Activated CD4-positive, alpha-beta T cell treated with anti-CD3 and anti-CD28 coated beads for 36 hours (primary cell): ENCODE results near the gene EIF4A3. TPM values are rescaled to one million over a fixed set of nuclear protein-coding genes. Genes with fewer than 3 reads are reported as not detected.
"Not testable (repeated sequence)": the region's sequence is repeated elsewhere in the genome, so short reads cannot be mapped to it uniquely, and the experiment has no call there.

ENCODE experiments used
- ATAC-seq: fragments of 200-7000 bp; cut with Tn5 transposase; one replicate; pipeline ENCODE4 v1.10.0; 2021; ENCODE audit warnings: mild to moderate bottlenecking, moderate library complexity
- CTCF ChIA-PET: fragments of 350-600 bp; sonication (Branson Sonifier 250); formaldehyde crosslinking; loops from one replicate; lab custom pipeline; 2021; ENCODE audit warnings: antibody characterized with exemption; lab: Charles Lee
- POLR2A ChIA-PET: fragments of 350-600 bp; sonication (Branson Sonifier 250); formaldehyde crosslinking; loops from one replicate; lab custom pipeline; 2021; ENCODE audit warnings: antibody characterized with exemption, inconsistent platforms; lab: Charles Lee
- DNase-seq: peaks from one replicate; pipeline ENCODE4 v3.0.0-alpha.2; 2020
- H3K27ac Mint-ChIP-seq: one replicate; pipeline ENCODE4 v1.8.0; 2021; ENCODE audit warnings: mixed read lengths
- H3K27me3 Mint-ChIP-seq: one replicate; pipeline ENCODE4 v1.8.0; 2021; ENCODE audit warnings: mixed read lengths
- H3K36me3 Mint-ChIP-seq: one replicate; pipeline ENCODE4 v1.8.0; 2021; ENCODE audit warnings: low read depth, mixed read lengths
- H3K4me1 Mint-ChIP-seq: one replicate; pipeline ENCODE4 v1.8.0; 2021; ENCODE audit warnings: mixed read lengths
- H3K4me3 Mint-ChIP-seq: one replicate; pipeline ENCODE4 v1.8.0; 2021; ENCODE audit warnings: mild to moderate bottlenecking, moderate library complexity, mixed read lengths
- H3K9me3 Mint-ChIP-seq: one replicate; pipeline ENCODE4 v1.8.0; 2021; ENCODE audit warnings: low read depth, mixed read lengths
- intact Hi-C, 2 experiments: fragments of 100-400 bp; cut with DNase I in 1 of 2; cut with micrococcal nuclease in 1 of 2; formaldehyde crosslinking; loops; one replicate each; pipeline versions ENCODE4 v1.14.2 to v1.15.1; 2022 to 2024; cut with DNase I, micrococcal nuclease
- total RNA-seq, 2 experiments: library from RNA; stranded (reverse); gene quantifications; one replicate each; pipeline ENCODE4 v1.2.3, GENCODE V29; 2021

EIF4A3 gene
- total RNA-seq, 2 experiments from 2014 or later: 103 to 141 TPM

DNA sequence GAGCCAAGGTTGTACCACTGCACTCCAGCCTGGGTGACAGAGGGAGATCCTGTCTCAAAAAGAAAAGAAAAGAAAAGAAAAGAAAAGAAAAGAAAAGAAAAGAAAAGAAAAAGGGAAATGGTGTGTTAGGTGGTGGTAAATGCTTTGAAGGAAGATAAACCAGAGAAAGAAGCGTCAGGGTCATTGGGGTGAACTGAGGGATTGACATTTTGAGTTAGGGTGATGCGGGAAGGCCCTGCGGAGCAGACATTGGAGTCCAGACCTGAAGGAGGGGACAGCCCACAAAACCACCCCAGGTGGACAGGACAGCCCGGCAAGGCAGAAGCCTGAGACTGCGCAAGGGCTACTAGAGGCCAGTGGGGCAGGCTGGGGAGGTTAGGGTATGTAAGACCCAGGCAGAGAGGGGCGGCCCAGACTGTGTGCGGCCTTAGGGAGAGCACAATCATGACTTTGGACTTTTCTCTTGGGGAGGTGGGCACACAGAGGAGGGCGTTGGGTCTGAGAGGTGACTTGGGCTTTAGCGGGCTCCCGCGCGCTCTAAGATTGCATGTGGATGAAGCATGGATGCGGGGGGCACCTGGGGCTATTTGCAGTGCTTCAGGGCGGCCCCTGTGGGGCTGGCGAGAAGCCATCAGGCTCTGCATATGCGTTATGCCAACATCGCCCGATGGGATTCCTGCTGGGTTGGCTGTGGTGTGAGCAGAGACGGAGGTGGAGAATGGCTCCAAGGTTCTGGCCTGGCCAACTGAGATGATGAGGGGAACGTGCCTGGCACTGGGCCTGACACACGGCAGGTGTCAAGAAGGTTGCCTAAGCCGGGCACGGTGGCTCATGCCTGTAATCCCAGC lies 48.9 kb downstream of the EIF4A3 start:
- Mint-ChIP-seq H3K4me3 (no peak overlapping the region), H3K4me1 (peaks cover 26% of the 10 kb centered on the region), H3K36me3 (no peaks in the 10 kb centered on the region), H3K27me3 (no peaks in the 10 kb centered on the region), H3K9me3 (no peaks in the 10 kb centered on the region), H3K27ac (no peak overlapping the region)
- intact Hi-C loops: no loop called here
- ATAC-seq (no peak), DNase-seq (no peak)
- CTCF ChIA-PET: no interaction called here
- POLR2A ChIA-PET: no interaction called here

DNA sequence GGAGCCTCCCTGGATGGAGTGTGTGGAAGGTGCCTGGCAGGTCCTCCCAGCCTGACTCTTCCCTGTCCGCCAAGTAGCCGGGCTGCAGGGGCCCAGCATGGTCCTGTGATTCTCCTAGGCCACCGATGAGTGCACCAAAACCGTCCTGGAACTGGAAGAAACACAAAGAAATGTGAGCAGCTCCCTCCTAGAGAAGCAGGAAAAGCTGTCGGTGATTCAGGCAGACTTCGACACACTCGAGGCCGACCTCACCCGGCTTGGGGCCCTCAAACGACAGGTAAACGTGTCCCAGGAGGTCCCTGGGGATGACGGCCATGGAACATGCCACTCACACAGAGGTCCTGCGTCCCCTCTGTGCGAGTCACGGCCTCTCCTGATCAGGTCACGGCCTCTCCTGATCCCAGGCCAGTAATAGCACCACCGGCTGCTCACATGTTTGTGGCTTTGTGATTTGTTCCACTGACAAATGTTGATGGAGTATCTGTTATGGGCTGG lies 49.8 kb downstream of the EIF4A3 start:
- Mint-ChIP-seq H3K27ac (no peak overlapping the region), H3K4me1 (peaks cover 19% of the 10 kb centered on the region), H3K4me3 (no peak overlapping the region), H3K9me3 (no peaks in the 10 kb centered on the region), H3K27me3 (no peaks in the 10 kb centered on the region), H3K36me3 (no peaks in the 10 kb centered on the region)
- ATAC-seq: no peak
- POLR2A ChIA-PET: no interaction called here
- DNase-seq: no peak
- intact Hi-C loops: no loop called here
- CTCF ChIA-PET: interaction anchor here (0.6 kb wide), 1 partner anchor 223 kb away, joined by 3 read pairs; no protein-coding TSS in a partner anchor

DNA sequence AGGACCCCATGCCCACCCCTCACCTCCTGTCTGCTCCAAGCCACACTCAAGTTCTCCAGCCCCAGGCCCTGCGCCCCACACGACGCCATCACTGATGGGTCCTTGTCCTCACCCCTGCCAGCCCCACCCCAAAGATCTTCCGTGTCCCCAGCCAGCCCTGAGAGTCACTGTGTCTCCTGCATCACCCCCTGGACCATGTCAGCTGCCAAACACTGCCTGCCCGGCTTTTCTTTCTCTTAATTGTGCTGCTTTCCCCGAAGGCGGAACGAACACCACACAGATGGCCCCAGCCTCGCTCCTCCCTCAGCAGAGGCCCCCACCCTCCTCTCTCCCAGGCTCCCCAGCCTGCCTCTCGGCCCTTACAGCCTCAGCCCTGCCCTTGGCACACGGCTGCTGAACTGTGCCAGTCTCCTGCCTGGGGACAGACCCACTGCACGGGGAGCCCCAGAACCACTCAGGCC lies 50.3 kb downstream of the EIF4A3 start:
- POLR2A ChIA-PET: no interaction called here
- Mint-ChIP-seq H3K27ac (no peak overlapping the region), H3K4me3 (no peak overlapping the region), H3K4me1 (peaks cover 17% of the 10 kb centered on the region), H3K36me3 (no peaks in the 10 kb centered on the region), H3K9me3 (no peaks in the 10 kb centered on the region), H3K27me3 (no peaks in the 10 kb centered on the region)
- DNase-seq: no peak
- intact Hi-C loops: no loop called here
- ATAC-seq: no peak
- CTCF ChIA-PET: interaction anchor here (0.6 kb wide), 1 partner anchor 222 kb away, joined by 3 read pairs; no protein-coding TSS in a partner anchor

DNA sequence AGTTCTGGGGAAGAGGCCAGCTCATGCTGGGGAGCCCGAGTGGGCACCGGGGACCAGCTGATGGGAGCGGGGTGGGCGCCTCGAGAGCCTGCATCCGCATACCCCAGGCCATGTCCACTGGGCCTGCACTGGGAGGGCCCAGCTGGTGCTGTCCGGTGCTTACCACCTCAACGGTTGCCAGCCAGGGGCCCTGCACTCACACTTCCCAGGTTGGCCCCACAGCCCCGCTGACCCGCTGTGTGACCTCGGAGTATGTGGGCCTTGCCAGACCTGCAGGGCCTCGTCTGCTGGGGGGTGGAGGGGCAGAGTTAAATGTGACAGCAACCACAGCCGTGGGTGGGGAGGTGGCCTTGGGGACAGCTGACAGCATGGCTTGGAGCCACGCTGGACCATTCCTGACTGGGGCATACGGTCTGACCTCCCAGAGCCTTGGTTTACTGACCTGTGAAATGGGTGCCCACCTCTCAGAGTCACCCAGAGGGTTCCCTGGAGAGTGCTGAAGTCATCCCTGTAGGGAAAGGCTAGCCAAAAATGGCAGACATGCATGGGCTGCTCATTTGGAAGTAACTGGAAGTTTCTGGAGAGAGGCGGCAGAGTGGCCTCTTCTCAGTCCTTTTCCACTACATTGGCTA lies 51.0 kb downstream of the EIF4A3 start:
- H3K9me3 Mint-ChIP-seq: no peaks in the 10 kb centered on the region
- intact Hi-C loops: no loop called here
- ATAC-seq: no peak
- CTCF ChIA-PET: no interaction called here
- DNase-seq: no peak
- POLR2A ChIA-PET: no interaction called here
- H3K27ac Mint-ChIP-seq: no peak overlapping the region
- H3K4me3 Mint-ChIP-seq: no peak overlapping the region
- peaks cover 17% of the 10 kb centered on the region for H3K4me1 Mint-ChIP-seq
- H3K27me3 Mint-ChIP-seq: no peaks in the 10 kb centered on the region
- no peaks in the 10 kb centered on the region for H3K36me3 Mint-ChIP-seq

DNA sequence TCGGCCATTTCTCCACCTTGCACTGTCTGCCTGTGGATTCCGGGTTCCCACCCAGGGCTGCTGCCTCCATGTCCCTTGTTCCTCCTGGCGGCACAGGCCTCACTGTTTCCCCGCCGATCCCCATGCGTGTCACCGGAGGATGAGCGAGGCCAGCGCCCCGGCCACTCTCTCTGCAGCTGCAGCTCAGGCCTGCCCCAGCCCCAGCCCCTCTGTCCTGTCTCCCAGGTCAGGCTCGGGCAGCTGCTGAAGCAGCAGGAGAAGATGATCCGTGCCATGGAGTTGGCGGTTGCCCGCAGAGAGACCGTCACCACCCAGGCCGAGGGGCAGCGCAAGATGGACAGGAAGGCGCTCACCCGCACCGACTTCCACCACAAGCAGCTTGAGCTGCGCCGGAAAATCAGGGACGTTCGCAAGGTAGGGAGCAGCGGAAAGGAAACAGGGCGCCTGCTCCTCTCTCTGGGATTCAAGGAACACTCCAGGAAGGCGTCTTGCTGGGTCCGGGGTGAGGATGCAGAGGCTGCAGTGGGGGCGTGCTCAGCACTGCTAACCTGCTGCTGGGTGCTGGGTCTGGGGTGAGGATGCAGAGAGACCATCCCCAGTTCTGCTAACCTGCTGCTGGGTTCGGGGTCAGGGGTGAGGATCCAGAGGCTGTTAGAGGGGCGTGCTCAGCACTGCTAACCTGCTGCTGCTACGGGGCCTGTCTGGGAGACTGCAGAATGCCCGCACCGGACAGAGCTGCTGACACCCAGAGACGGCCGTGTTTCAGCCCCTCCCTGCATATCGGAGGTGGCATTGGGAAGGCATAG lies 51.7 kb downstream of the EIF4A3 start:
- Mint-ChIP-seq H3K36me3 (no peaks in the 10 kb centered on the region), H3K27ac (no peak overlapping the region), H3K4me1 (peaks cover 9% of the 10 kb centered on the region), H3K4me3 (no peak overlapping the region), H3K27me3 (no peaks in the 10 kb centered on the region), H3K9me3 (no peaks in the 10 kb centered on the region)
- ATAC-seq (no peak), DNase-seq (no peak)
- CTCF ChIA-PET: no interaction called here
- intact Hi-C loops: no loop called here
- POLR2A ChIA-PET: no interaction called here

DNA sequence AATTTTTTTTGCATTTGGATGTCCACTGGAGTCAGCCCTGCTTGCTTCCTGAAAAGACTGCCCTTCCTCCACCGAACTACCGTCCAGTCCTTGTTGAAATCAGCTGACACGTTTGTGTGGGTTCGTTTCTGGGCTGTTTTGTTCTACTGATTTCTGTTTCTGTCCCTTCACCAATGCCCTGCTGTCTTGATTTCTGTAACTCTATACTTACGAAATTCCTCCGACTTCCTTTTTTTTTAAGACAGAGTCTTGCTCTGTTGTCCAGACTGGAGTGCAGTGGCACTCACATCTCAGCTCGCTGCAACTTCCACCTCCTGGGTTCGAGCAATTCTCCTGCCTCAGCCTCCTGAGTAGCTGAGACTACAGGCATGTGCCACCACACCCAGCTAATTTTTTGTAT lies 54.0 kb downstream of the EIF4A3 start:
- no peaks in the 10 kb centered on the region for H3K9me3 Mint-ChIP-seq
- POLR2A ChIA-PET: no interaction called here
- H3K27me3 Mint-ChIP-seq: no peaks in the 10 kb centered on the region
- ATAC-seq (no peak), DNase-seq (no peak)
- no peak overlapping the region for H3K27ac Mint-ChIP-seq
- no peak overlapping the region for H3K4me3 Mint-ChIP-seq
- intact Hi-C loops: no loop called here
- H3K4me1 Mint-ChIP-seq: no peaks in the 10 kb centered on the region
- CTCF ChIA-PET: interaction anchor here (0.6 to 1.6 kb wide), 6 partner anchors 8 to 84 kb away, joined by 3 to 8 read pairs (median 4); partner anchors contain the start of gene GAA
- H3K36me3 Mint-ChIP-seq: no peaks in the 10 kb centered on the region

DNA sequence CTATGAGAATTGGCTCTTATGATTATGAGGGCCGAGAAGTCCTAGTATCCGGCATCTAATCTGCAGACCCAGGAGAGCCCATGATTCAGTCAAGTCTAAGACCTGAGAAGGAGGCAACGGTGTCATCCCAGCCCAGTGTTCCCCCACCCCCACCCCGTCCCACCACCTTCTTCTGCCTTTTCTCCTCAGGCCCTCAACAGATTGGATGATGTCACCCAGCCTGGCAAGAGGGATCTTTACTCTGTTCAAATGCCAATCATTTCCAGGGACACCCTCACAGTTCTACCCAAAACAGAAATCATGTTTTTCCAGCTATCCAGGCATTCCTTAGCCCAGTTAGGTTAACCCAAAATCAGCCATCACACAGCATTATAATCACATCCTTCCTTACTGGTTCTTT lies 55.6 kb downstream of the EIF4A3 start:
- Mint-ChIP-seq H3K4me1 (no peaks in the 10 kb centered on the region), H3K36me3 (no peaks in the 10 kb centered on the region), H3K9me3 (no peaks in the 10 kb centered on the region), H3K27ac (no peak overlapping the region), H3K4me3 (no peak overlapping the region), H3K27me3 (no peaks in the 10 kb centered on the region)
- DNase-seq (no peak), ATAC-seq (no peak)
- ChIA-PET POLR2A (no interaction called here), CTCF (interaction anchor here (0.8 to 0.9 kb wide), 2 partner anchors 9 to 49 kb away, joined by 3 read pairs; no protein-coding TSS in a partner anchor)
- intact Hi-C loops: no loop called here

DNA sequence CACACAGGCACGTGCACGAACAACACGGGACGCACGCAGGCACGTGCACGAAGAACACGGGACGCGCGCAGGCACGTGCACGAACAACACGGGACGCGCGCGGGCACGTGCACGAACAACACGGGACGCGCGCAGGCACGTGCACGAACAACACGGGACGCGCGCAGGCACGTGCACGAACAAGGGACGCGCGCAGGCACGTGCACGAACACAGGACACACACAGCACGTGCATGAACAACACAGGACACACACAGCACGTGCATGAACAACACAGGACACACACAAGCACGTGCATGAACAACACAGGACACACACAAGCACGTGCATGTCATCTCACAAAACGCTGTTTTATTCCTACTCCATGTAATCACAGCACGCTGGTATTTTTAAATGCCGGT lies 56.8 kb downstream of the EIF4A3 start:
- DNase-seq, H3K36me3 Mint-ChIP-seq, ATAC-seq, POLR2A ChIA-PET, H3K4me3 Mint-ChIP-seq, H3K27ac Mint-ChIP-seq, H3K9me3 Mint-ChIP-seq, H3K27me3 Mint-ChIP-seq, intact Hi-C loops, H3K4me1 Mint-ChIP-seq, CTCF ChIA-PET: not testable (repeated sequence)

DNA sequence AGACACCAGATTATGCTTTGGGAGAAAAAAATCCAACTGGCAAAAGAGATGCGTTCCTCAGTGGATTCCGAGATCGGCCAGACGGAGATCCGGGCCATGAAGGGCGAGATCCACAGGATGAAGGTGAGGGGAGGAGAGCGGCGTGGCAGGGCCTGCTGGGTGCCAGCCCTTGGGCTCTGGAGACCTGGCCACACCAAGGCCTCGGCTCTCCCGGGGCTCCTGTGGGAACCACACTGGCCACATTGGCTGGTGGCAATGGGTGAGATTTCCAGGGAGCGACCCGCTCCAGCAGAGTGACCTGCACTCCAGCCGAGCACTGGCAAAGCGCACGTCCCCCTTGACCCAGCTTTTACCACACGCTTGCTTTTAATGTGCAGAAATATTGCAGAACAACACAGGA lies 57.2 kb downstream of the EIF4A3 start:
- ATAC-seq (no peak), DNase-seq (no peak)
- CTCF ChIA-PET: interaction anchor here (1.4 kb wide), 1 partner anchor 10 kb away, joined by 4 read pairs; no protein-coding TSS in a partner anchor
- POLR2A ChIA-PET: no interaction called here
- Mint-ChIP-seq H3K36me3 (no peaks in the 10 kb centered on the region), H3K27me3 (no peaks in the 10 kb centered on the region), H3K9me3 (no peaks in the 10 kb centered on the region), H3K4me1 (no peaks in the 10 kb centered on the region), H3K4me3 (no peak overlapping the region), H3K27ac (no peak overlapping the region)
- intact Hi-C loops: no loop called here

DNA sequence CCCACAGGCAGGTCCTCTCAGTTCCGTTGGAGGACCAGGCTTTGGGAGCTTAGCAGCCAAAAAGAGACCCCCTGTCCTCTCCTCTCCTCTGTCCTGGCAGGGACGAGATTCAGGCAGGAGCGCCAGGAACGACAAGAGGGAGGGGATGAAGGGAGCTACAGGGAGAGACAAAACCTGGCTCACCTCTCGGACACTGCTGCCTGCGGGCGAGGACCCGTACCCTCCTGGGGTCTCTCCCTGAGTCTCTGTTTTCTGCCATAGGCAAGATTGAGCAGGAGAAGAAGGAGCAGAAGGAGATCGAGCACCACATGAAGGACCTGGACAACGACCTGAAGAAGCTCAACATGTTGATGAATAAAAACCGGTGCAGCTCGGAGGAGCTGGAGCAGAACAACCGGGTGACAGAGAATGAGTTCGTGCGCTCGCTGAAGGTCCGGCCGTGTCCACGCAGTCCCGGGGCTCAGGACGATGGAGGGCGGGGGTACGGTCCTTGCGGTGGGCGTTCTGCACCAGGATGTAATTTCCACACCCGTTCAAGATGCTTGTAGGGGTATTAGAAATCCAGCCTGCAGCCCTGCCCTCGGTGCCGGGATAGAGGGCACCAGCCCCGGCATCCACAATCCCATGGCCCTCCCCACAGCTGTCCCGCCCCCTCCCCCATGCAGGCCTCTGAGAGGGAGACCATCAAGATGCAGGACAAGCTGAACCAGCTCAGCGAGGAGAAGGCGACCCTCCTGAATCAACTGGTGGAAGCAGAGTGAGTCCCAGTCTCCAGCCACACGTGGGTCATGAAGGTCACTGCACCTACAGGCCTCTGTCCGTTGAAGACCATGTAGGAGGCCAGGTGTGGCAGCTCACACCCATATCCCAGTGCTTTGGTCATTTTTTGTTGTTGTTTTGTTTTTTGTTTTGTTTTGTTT lies 59.3 kb downstream of the EIF4A3 start:
- ATAC-seq (no peak), DNase-seq (no peak)
- Mint-ChIP-seq H3K27me3 (no peaks in the 10 kb centered on the region), H3K4me3 (no peak overlapping the region), H3K36me3 (no peaks in the 10 kb centered on the region), H3K27ac (no peak overlapping the region), H3K9me3 (no peaks in the 10 kb centered on the region), H3K4me1 (peaks cover 3% of the 10 kb centered on the region)
- intact Hi-C loops: no loop called here
- ChIA-PET CTCF (interaction anchor here (0.7 to 1.2 kb wide), 2 partner anchors 12 to 37 kb away, joined by 3 to 4 read pairs; no protein-coding TSS in a partner anchor), POLR2A (no interaction called here)
